NCI-H1417 (cell line): ENCODE results near the gene GOLGA8B.
A peak's percentile ranks its signal among the peaks of the same experiment; 100 is the strongest.
"Not testable (repeated sequence)": the region's sequence is repeated elsewhere in the genome, so short reads cannot be mapped to it uniquely, and the experiment has no call there.

ENCODE experiments used
- DNase-seq, 3 experiments: peaks; one replicate each; lab custom pipeline; 2025; lab: John Stamatoyannopoulos, UW

GOLGA8B gene

GRCh38 chr15:34598799-34599585 is 15.5 kb upstream of the GOLGA8B start:
- DNase-seq: no peak

- DNase-seq: no peak
Observed at GRCh38 chr15:34597316-34597715, 13.9 kb upstream of the GOLGA8B start.

GRCh38 chr15:34594361-34594760 is 10.9 kb upstream of the GOLGA8B start:
- no peak for DNase-seq

GRCh38 chr15:34591306-34591705 is 7.9 kb upstream of the GOLGA8B start:
- DNase-seq: no peak

- DNase-seq: peak; percentile 62 to 97 (median 88)
Observed at GRCh38 chr15:34588046-34588674, 4.7 kb upstream of the GOLGA8B start.

GRCh38 chr15:34585966-34586365 is 2.5 kb upstream of the GOLGA8B start:
- DNase-seq: not testable (repeated sequence)

- DNase-seq: no peak
Observed at GRCh38 chr15:34584996-34585395, 1.5 kb upstream of the GOLGA8B start.

- peak in 2 of 3 experiments; percentile 37 to 44 for DNase-seq
Observed at GRCh38 chr15:34584330-34584668, 848 bp upstream of the GOLGA8B start.

GRCh38 chr15:34582461-34583371 is 735 bp downstream of the GOLGA8B start:
- DNase-seq: peak in 2 of 3 experiments; percentile 71 to 84

GRCh38 chr15:34581687-34582460 is 1.6 kb downstream of the GOLGA8B start:
- not testable (repeated sequence) for DNase-seq

GRCh38 chr15:34581043-34581365 is 2.4 kb downstream of the GOLGA8B start:
- DNase-seq: no peak

GRCh38 chr15:34580251-34581042 is 3.0 kb downstream of the GOLGA8B start:
- DNase-seq: not testable (repeated sequence)

- DNase-seq: no peak
Observed at GRCh38 chr15:34578283-34578674, 5.2 kb downstream of the GOLGA8B start.

GRCh38 chr15:34577658-34578282 is 5.7 kb downstream of the GOLGA8B start:
- not testable (repeated sequence) for DNase-seq

- DNase-seq: not testable (repeated sequence)
Observed at GRCh38 chr15:34575035-34575434, 8.4 kb downstream of the GOLGA8B start.

GRCh38 chr15:34572921-34573320 is 10.5 kb downstream of the GOLGA8B start:
- not testable (repeated sequence) for DNase-seq

- DNase-seq: not testable (repeated sequence)
Observed at GRCh38 chr15:34572019-34572641, 11.3 kb downstream of the GOLGA8B start.

- not testable (repeated sequence) for DNase-seq
Observed at GRCh38 chr15:34569670-34570396, 13.6 kb downstream of the GOLGA8B start.

- DNase-seq: not testable (repeated sequence)
Observed at GRCh38 chr15:34567174-34567573, 16.3 kb downstream of the GOLGA8B start.
